HG03521 (cell line): ENCODE results near the gene SLC16A7.

ENCODE experiments used
- ATAC-seq: cut with Tn5 transposase; IDR thresholded peaks from one replicate; pipeline ENCODE4 v1.9.1; 2021; ENCODE audit warnings: mild to moderate bottlenecking, moderate library complexity; ENCODE audit not compliant: unreplicated experiment

The SLC16A7 gene

GRCh38 chr12:59827767-59828166 is 231.9 kb downstream of the SLC16A7 start:
- ATAC-seq = no peak

DNA sequence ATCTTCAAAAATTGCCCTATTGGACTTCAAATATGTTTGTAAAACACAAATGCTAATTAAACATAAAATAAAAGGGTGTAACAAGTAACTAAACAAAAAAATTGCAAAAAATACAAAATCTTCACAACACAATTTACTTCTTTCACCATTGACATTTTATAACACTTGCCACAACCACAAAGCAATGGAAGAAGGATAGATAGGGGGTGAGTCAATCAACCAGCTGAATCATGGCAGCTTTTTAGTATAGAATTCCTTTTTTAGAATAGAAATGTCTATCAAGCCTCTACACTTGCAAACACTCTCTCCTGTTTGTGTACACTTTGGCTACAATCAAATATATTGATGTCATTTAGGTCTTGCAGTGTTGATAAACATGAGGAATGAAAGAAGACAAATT is 232.7 kb downstream of the SLC16A7 start:
- ATAC-seq = no peak

- no peak for ATAC-seq
Observed at GRCh38 chr12:59833408-59833807, 237.6 kb downstream of the SLC16A7 start.

- no peak for ATAC-seq
Observed at GRCh38 chr12:59834659-59835474, 239.0 kb downstream of the SLC16A7 start.
